Activated naive CD8-positive, alpha-beta T cell treated with anti-CD3 and anti-CD28 coated beads, Interleukin-2, amount 50 U/mL, for 24 hours (primary cell): ENCODE data around the gene RBM14.
A peak's percentile ranks its signal among the peaks of the same experiment; 100 is the strongest.
"Not testable (repeated sequence)": the region's sequence is repeated elsewhere in the genome, so short reads cannot be mapped to it uniquely, and the experiment has no call there.

Experiments
- ATAC-seq: fragments of 150-1000 bp; cut with Tn5 transposase; one replicate; pipeline ENCODE4 v1.10.0; 2021
- DNase-seq: peaks from one replicate; pipeline ENCODE4 v3.0.0; 2021
- H3K27ac Mint-ChIP-seq: one replicate; pipeline ENCODE4 v1.8.0; 2021; ENCODE audit warnings: mild to moderate bottlenecking, mixed read lengths
- H3K27me3 Mint-ChIP-seq: one replicate; pipeline ENCODE4 v1.8.0; 2021; ENCODE audit warnings: mixed read lengths
- H3K36me3 Mint-ChIP-seq: one replicate; pipeline ENCODE4 v1.8.0; 2021; ENCODE audit warnings: low read depth, mixed read lengths
- H3K4me1 Mint-ChIP-seq: one replicate; pipeline ENCODE4 v1.8.0; 2021; ENCODE audit warnings: mixed read lengths
- H3K4me3 Mint-ChIP-seq: one replicate; pipeline ENCODE4 v1.8.0; 2021; ENCODE audit warnings: mild to moderate bottlenecking, moderate library complexity, mixed read lengths
- H3K9me3 Mint-ChIP-seq: one replicate; pipeline ENCODE4 v1.8.0; 2021; ENCODE audit warnings: mixed read lengths

Gene RBM14

DNA sequence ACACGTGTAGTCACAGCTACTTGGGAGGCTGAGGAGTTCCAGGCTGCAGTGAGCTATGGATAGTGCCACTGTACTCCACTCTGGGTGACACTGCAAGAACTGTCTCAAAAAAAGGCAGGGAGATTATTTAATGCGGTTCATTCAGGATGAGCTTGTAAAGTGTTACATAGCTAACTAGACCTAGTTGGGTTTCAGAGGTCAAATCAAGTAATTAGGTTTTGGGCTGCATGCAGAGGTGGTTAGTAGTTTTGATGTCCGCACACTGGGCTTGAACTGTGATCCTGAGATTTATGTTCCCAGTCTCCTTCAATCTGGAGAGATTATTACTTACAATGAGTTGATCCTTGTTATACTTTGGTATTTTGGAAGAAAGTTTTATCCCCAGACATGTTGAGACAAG lies 20.0 kb downstream of the RBM14 start:
- H3K27ac Mint-ChIP-seq: peak overlapping the region; percentile 93
- no peak for DNase-seq
- peaks cover 67% of the 10 kb centered on the region for H3K36me3 Mint-ChIP-seq
- peaks cover 54% of the 10 kb centered on the region for H3K4me1 Mint-ChIP-seq
- H3K27me3 Mint-ChIP-seq: no peaks in the 10 kb centered on the region
- H3K4me3 Mint-ChIP-seq: no peak overlapping the region
- H3K9me3 Mint-ChIP-seq: no peaks in the 10 kb centered on the region
- no peak for ATAC-seq

DNA sequence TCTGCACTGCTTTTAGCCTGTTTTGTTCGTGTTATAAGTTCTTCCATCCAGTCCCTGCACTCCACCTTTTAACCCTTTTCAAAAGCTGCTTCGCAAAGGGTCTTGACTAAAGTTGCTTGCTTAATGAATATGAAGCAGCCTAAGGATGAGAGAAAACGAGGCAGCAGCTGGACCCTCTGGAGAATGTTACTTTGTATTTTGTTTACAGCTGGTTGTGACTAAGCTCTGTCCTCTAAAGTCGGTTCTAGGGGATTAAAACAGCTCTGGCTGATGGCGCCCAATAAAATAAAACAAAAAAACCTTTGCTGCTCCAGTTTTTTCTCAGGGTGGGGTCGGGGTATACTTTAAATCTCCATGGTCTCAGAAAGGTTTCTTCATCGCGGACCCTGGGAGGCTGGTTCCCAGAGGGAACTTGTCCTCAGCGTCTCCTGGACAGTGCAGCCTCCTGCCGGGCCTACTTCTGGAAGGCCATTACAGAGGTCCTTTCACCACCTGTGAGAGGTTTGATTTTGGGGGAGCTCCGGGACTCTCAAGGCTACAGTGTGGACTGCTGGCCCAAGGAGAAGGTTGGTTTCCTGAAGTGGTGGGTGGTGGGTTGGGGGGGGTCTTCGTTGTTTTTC lies 21.2 kb downstream of the RBM14 start:
- peaks cover 61% of the 10 kb centered on the region for H3K4me1 Mint-ChIP-seq
- H3K27me3 Mint-ChIP-seq: no peaks in the 10 kb centered on the region
- ATAC-seq (no peak), DNase-seq (no peak)
- peak overlapping the region; percentile 85 for H3K4me3 Mint-ChIP-seq
- peaks cover 67% of the 10 kb centered on the region for H3K36me3 Mint-ChIP-seq
- no peaks in the 10 kb centered on the region for H3K9me3 Mint-ChIP-seq
- peak overlapping the region; percentile 93 for H3K27ac Mint-ChIP-seq

DNA sequence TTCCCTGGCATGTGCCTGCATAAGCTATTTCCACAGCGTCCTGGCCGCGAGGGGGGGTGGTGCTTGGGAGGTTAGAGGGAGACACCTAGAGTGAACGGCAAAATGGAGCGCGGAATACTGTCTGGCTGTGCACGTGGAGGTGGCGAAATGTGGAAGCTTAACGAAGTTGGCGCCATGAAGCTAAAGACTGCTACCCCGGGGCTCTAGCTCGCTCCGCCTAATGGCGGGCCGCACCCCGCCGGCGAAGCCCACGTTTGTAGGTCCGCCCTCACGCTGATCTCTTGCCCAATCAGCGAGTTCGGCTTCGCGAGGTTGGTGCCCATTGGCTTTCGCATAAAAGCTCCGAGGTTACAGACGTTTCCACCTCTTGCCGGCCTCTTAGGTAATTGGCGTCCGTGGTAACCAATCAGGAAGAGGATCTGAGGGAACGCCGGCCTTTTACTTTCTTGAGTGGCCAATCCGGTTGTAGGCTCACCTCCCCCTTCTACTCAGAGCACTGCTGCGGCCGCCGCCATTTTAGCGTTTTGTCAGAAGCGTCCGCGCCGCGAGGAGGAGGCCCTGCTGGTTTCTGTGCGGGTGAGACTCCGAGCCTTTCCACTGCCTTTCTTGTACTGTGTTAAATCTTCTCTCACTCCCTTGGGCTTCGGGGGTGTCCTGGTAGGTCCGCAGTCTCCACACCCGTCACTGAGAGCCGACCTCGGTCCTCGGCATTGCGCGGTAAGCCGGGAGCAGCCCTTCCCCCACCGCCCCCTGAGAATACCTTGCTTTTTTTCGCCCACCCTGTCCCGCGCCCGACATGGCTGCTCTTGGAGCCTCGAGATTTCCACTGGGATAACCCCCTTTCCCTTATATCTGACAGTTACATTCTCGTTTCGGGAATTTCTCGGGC lies 22.0 kb downstream of the RBM14 start, which contains the start of gene RBM4:
Gene RBM4, plus strand, starts transcription at position 527 of the 889 bp plus-strand sequence. CDS start 1,009 bp downstream, outside the sequence.
- DNase-seq (peak; percentile 93), ATAC-seq (peak; percentile 96)
- no peaks in the 10 kb centered on the region for H3K9me3 Mint-ChIP-seq
- peaks cover 68% of the 10 kb centered on the region for H3K4me1 Mint-ChIP-seq
- peak within 1 kb of the TSS; percentile 93 for H3K27ac Mint-ChIP-seq
- peaks cover 69% of the 10 kb centered on the region for H3K36me3 Mint-ChIP-seq
- H3K4me3 Mint-ChIP-seq: peak within 1 kb of the TSS; percentile 85
- H3K27me3 Mint-ChIP-seq: no peaks in the 10 kb centered on the region

DNA sequence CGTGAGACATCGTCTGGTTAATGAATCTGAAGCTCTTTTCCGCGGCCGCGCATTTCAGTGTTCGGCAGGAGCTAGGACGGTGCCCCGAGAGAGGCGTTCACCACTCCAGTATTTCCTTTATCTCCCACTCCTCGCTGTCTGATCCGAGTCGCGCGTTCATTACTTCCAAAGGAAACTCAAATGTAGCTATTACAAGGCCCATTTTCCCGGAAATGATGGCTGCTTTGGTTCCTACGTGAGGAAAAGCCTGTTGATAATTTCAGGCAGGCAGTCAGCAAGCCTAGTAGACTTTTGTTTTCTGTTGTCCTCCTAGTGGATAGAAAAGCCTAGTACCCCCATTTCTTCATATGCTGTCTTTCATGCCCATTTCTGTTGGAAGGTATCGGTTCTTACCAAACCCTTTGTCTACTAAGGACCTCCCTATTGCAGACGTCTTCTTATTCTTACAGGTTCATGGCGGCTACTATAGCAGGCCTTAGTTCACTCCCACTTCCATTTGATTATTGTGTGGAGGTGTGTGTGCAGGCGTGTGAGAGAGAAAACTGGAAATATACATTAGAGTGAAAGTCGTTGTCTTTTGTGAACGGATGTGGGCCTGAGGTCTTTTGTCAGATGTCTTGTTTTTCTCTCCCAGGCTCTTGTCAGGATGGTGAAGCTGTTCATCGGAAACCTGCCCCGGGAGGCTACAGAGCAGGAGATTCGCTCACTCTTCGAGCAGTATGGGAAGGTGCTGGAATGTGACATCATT lies 22.8 kb downstream of the RBM14 start:
- Mint-ChIP-seq H3K4me1 (peaks cover 76% of the 10 kb centered on the region), H3K27ac (peak overlapping the region; percentile 93)
- no peak for ATAC-seq

DNA sequence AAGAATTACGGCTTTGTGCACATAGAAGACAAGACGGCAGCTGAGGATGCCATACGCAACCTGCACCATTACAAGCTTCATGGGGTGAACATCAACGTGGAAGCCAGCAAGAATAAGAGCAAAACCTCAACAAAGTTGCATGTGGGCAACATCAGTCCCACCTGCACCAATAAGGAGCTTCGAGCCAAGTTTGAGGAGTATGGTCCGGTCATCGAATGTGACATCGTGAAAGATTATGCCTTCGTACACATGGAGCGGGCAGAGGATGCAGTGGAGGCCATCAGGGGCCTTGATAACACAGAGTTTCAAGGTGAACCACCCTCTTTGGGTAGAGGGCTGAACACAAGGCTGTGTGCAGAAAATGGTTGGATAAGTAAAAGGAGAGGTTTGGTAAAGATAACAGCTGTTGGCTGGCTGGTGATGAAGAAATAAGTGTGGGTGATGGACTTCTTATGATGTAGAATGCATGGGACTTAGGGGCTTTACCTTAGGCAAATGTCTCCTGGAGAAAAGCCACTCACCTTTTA lies 23.4 kb downstream of the RBM14 start:
- peak overlapping the region; percentile 93 for H3K27ac Mint-ChIP-seq
- DNase-seq, H3K27me3 Mint-ChIP-seq, ATAC-seq, H3K9me3 Mint-ChIP-seq: not testable (repeated sequence)
- peaks cover 77% of the 10 kb centered on the region for H3K4me1 Mint-ChIP-seq
- H3K36me3 Mint-ChIP-seq: peaks cover 75% of the 10 kb centered on the region
- H3K4me3 Mint-ChIP-seq: peak overlapping the region; percentile 85

More for the DNA sequence above, 22.8 kb downstream of the RBM14 start:
- H3K27me3 Mint-ChIP-seq: no peaks in the 10 kb centered on the region
- peak overlapping the region; percentile 85 for H3K4me3 Mint-ChIP-seq
- H3K9me3 Mint-ChIP-seq: no peaks in the 10 kb centered on the region
- no peak for DNase-seq
- peaks cover 74% of the 10 kb centered on the region for H3K36me3 Mint-ChIP-seq

DNA sequence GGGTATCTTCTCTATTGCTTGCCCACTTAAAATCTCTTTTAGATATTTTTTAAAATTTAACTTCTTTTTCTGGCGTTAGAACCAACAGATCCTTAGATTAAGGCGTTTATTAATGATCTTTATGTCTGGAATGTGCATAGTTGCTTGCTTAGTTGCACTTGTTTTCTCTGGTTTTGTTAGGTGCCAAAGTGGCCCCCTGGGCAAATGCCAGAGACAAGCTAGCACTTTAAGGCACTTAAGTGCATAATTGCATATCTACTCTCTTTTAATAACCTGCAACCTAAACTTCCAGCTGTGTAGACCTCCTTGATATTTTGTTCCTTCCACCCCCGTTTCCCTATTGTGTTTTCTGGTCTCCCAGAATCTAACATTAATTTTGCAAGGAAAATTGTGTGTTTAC lies 25.4 kb downstream of the RBM14 start:
- no peaks in the 10 kb centered on the region for H3K27me3 Mint-ChIP-seq
- no peak for ATAC-seq
- H3K27ac Mint-ChIP-seq: peak overlapping the region; percentile 87
- peaks cover 88% of the 10 kb centered on the region for H3K4me1 Mint-ChIP-seq
- peaks cover 91% of the 10 kb centered on the region for H3K36me3 Mint-ChIP-seq
- H3K4me3 Mint-ChIP-seq: peak overlapping the region; percentile 85
- no peak for DNase-seq
- H3K9me3 Mint-ChIP-seq: no peaks in the 10 kb centered on the region

- H3K9me3 Mint-ChIP-seq: no peaks in the 10 kb centered on the region
- peaks cover 88% of the 10 kb centered on the region for H3K4me1 Mint-ChIP-seq
- H3K36me3 Mint-ChIP-seq: peaks cover 91% of the 10 kb centered on the region
- DNase-seq (no peak), ATAC-seq (no peak)
- H3K27ac Mint-ChIP-seq: peak overlapping the region; percentile 64
- no peaks in the 10 kb centered on the region for H3K27me3 Mint-ChIP-seq
- peak overlapping the region; percentile 85 for H3K4me3 Mint-ChIP-seq
Observed at GRCh38 chr11:66643745-66644437, 27.5 kb downstream of the RBM14 start.

GRCh38 chr11:66646828-66647227 lies 30.4 kb downstream of the RBM14 start:
- Mint-ChIP-seq H3K9me3 (no peaks in the 10 kb centered on the region), H3K4me1 (peaks cover 85% of the 10 kb centered on the region), H3K27ac (peak overlapping the region; percentile 13), H3K36me3 (peaks cover 81% of the 10 kb centered on the region), H3K4me3 (no peak overlapping the region), H3K27me3 (no peaks in the 10 kb centered on the region)
- DNase-seq (no peak), ATAC-seq (no peak)

DNA sequence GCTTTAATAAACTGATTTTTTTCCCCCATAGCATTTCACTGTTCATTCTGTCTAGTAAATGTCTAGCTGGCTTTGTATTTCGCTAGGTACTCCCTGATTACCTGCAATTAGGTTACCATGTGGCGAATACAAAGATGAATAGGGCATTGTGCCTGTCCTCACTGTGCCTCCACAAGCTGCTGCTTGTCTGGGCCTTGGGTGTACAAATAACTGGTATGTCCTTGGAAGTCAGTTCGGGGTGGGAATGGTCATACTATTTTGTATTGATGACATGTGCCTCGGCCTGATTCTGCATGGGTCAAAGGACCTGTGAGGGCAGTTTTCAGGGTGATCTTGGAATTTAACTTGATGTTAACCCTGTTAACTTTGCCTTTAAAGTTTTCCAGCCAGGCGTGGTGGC lies 33.5 kb downstream of the RBM14 start:
- Mint-ChIP-seq H3K4me3 (no peak overlapping the region), H3K9me3 (no peaks in the 10 kb centered on the region), H3K4me1 (peaks cover 64% of the 10 kb centered on the region), H3K36me3 (peaks cover 60% of the 10 kb centered on the region), H3K27me3 (no peaks in the 10 kb centered on the region), H3K27ac (peak overlapping the region; percentile 39)
- DNase-seq: no peak
- no peak for ATAC-seq

GRCh38 chr11:66651016-66651415 lies 34.6 kb downstream of the RBM14 start:
- Mint-ChIP-seq H3K27me3 (no peaks in the 10 kb centered on the region), H3K4me3 (no peak overlapping the region), H3K36me3 (peaks cover 53% of the 10 kb centered on the region), H3K9me3 (no peaks in the 10 kb centered on the region), H3K27ac (peak overlapping the region; percentile 13), H3K4me1 (peaks cover 56% of the 10 kb centered on the region)
- no peak for DNase-seq
- peak; percentile 45 for ATAC-seq

DNA sequence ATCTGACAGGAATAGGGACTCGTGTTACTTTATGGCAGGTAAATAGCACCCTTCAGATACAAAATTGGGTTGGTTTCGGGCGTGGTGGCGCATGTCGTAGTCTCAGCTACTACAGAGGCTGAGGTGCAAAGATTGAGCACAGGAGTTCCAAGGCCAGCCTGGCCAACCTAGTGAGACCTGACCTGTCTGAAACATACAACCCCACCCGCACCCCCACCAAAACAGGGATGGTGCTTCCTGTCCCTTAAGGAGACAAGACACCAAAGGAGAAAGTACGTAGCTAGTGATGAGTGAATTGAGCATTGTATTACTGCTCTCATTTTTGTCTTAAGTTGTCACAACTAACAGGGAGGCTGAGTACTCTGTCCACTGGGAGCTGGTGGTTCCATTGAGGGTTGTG lies 36.2 kb downstream of the RBM14 start:
- Mint-ChIP-seq H3K36me3 (peaks cover 39% of the 10 kb centered on the region), H3K27ac (peak overlapping the region; percentile 54)

DNA sequence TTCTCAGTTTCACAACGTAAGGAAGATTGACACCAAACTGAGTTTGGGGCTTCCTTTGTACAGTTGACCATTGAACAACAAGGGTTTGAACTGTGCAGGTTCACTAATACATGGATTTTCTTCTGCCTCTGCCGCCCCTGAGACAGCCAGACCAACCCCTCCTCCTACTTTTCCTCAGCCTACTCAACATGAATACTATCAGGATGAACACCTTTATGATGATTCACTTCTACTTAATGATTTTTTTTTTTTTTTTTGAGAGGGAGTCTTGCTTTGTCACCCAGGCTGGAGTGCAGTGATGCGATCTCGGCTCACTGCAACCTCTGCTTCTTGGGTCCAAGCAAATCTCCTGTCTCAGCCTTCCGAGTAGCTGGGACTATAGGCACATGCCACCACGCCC lies 36.7 kb downstream of the RBM14 start:
- H3K4me3 Mint-ChIP-seq: no peak overlapping the region
- H3K27ac Mint-ChIP-seq: peak overlapping the region; percentile 54
- H3K9me3 Mint-ChIP-seq: no peaks in the 10 kb centered on the region
- no peaks in the 10 kb centered on the region for H3K27me3 Mint-ChIP-seq
- ATAC-seq (peak; percentile 13), DNase-seq (no peak)
- peaks cover 37% of the 10 kb centered on the region for H3K4me1 Mint-ChIP-seq
- H3K36me3 Mint-ChIP-seq: peaks cover 40% of the 10 kb centered on the region

More for the DNA sequence above, 36.2 kb downstream of the RBM14 start:
- H3K27me3 Mint-ChIP-seq: no peaks in the 10 kb centered on the region
- H3K4me1 Mint-ChIP-seq: peaks cover 39% of the 10 kb centered on the region
- no peak for ATAC-seq
- DNase-seq: no peak
- H3K4me3 Mint-ChIP-seq: no peak overlapping the region
- no peaks in the 10 kb centered on the region for H3K9me3 Mint-ChIP-seq

DNA sequence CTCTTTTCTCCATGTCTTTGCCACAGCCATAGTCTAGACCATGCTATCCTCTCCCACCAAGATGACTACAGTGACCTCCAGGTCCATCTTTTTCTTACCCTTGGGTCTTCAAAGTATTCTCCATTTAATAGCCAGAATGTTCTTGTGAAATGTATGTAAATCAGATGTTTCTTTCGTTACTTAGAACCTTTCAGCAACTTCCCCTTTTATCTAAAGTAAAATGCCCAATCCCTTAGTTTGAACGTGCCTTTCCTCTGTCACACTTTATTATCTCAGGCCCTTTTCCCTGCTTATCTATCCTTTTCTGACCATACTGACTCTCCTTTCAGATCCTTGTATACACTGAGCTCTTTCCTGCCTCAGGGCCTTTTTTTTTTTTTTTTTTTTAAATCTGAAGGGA lies 43.3 kb downstream of the RBM14 start:
- H3K27me3 Mint-ChIP-seq: no peaks in the 10 kb centered on the region
- peaks cover 37% of the 10 kb centered on the region for H3K36me3 Mint-ChIP-seq
- no peak for DNase-seq
- ATAC-seq: no peak
- peaks cover 12% of the 10 kb centered on the region for H3K4me1 Mint-ChIP-seq
- no peak overlapping the region for H3K4me3 Mint-ChIP-seq
- H3K27ac Mint-ChIP-seq: peak overlapping the region; percentile 43
- H3K9me3 Mint-ChIP-seq: no peaks in the 10 kb centered on the region
